ENCODE results near the gene WDR53. TPM values are rescaled to one million over a fixed set of nuclear protein-coding genes. Genes with fewer than 3 reads are reported as not detected.

WDR53 gene
- total and polyA plus RNA-seq, 9 of the 15 experiments (the other 6 are each of a cell fraction or from before 2014, with no cell fraction given) = 13.0 to 34.5 (median 20.9) TPM

- TF ChIP-seq, protein P1, sequence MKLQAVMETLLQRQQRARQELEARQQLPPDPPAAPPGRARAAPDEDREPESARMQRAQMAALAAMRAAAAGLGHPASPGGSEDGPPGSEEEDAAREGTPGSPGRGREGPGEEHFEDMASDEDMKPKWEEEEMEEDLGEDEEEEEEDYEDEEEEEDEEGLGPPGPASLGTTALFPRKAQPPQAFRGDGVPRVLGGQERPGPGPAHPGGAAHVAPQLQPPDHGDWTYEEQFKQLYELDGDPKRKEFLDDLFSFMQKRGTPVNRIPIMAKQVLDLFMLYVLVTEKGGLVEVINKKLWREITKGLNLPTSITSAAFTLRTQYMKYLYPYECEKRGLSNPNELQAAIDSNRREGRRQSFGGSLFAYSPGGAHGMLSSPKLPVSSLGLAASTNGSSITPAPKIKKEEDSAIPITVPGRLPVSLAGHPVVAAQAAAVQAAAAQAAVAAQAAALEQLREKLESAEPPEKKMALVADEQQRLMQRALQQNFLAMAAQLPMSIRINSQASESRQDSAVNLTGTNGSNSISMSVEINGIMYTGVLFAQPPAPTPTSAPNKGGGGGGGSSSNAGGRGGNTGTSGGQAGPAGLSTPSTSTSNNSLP (IDR thresholded peaks at IDR 0.05; ENCODE audit: borderline replicate concordance, low read depth, low read length) = 0 out of 2 replicates have a peak, but pooled peaks have one; percentile 34
- no peak for TF ChIP-seq GABPB2 (CRISPR knock-in tag; conservative IDR thresholded peaks at IDR 0.05)
- TF ChIP-seq ZBTB17 (CRISPR knock-in tag; IDR thresholded peaks at IDR 0.05) = no peak
- TF ChIP-seq TRIM28 (IDR thresholded peaks at IDR 0.05) = no peak
- TF ChIP-seq, protein P2, sequence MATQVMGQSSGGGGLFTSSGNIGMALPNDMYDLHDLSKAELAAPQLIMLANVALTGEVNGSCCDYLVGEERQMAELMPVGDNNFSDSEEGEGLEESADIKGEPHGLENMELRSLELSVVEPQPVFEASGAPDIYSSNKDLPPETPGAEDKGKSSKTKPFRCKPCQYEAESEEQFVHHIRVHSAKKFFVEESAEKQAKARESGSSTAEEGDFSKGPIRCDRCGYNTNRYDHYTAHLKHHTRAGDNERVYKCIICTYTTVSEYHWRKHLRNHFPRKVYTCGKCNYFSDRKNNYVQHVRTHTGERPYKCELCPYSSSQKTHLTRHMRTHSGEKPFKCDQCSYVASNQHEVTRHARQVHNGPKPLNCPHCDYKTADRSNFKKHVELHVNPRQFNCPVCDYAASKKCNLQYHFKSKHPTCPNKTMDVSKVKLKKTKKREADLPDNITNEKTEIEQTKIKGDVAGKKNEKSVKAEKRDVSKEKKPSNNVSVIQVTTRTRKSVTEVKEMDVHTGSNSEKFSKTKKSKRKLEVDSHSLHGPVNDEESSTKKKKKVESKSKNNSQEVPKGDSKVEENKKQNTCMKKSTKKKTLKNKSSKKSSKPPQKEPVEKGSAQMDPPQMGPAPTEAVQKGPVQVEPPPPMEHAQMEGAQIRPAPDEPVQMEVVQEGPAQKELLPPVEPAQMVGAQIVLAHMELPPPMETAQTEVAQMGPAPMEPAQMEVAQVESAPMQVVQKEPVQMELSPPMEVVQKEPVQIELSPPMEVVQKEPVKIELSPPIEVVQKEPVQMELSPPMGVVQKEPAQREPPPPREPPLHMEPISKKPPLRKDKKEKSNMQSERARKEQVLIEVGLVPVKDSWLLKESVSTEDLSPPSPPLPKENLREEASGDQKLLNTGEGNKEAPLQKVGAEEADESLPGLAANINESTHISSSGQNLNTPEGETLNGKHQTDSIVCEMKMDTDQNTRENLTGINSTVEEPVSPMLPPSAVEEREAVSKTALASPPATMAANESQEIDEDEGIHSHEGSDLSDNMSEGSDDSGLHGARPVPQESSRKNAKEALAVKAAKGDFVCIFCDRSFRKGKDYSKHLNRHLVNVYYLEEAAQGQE (IDR thresholded peaks at IDR 0.05; ENCODE audit: borderline replicate concordance) = no peak
- TF ChIP-seq, protein P2 (CRISPR knock-in tag; IDR thresholded peaks at IDR 0.05; ENCODE audit: low read depth) = no peak
- peak; percentile 56; the same call in 1 of the 2 replicates for TF ChIP-seq FOXA1 (IDR thresholded peaks at IDR 0.05; ENCODE audit: borderline replicate concordance)
- no peak for TF ChIP-seq ZEB2 (IDR thresholded peaks at IDR 0.05)
- TF ChIP-seq SAP30 (IDR thresholded peaks at IDR 0.05; ENCODE audit: borderline replicate concordance, insufficient read depth, low read depth, low read length, poor library complexity, severe bottlenecking) = no peak
- no peak for TF ChIP-seq ZKSCAN1 (IDR thresholded peaks at IDR 0.05; ENCODE audit: low read depth, low read length)
- TF ChIP-seq, protein P3, sequence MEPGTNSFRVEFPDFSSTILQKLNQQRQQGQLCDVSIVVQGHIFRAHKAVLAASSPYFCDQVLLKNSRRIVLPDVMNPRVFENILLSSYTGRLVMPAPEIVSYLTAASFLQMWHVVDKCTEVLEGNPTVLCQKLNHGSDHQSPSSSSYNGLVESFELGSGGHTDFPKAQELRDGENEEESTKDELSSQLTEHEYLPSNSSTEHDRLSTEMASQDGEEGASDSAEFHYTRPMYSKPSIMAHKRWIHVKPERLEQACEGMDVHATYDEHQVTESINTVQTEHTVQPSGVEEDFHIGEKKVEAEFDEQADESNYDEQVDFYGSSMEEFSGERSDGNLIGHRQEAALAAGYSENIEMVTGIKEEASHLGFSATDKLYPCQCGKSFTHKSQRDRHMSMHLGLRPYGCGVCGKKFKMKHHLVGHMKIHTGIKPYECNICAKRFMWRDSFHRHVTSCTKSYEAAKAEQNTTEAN (CRISPR knock-in tag; IDR thresholded peaks at IDR 0.05) = no peak
- no peak for TF ChIP-seq ZNF766 (CRISPR knock-in tag; conservative IDR thresholded peaks at IDR 0.05)
- no peak for TF ChIP-seq ZNF232 (CRISPR knock-in tag; IDR thresholded peaks at IDR 0.05)
- TF ChIP-seq MED1 (CRISPR knock-in tag; IDR thresholded peaks at IDR 0.05; ENCODE audit: borderline replicate concordance) = no peak
- TF ChIP-seq PHB (CRISPR knock-in tag; IDR thresholded peaks at IDR 0.05) = no peak
- TF ChIP-seq ARNT (IDR thresholded peaks at IDR 0.05) = 0 out of 4 replicates have a peak, but pooled peaks of 1 of the 2 experiments have one; percentile 33
- TF ChIP-seq ARID2 (IDR thresholded peaks at IDR 0.05) = no peak
- TF ChIP-seq ARID1B (IDR thresholded peaks at IDR 0.05) = peak; percentile 89
- no peak for TF ChIP-seq TGIF2 (CRISPR knock-in tag; IDR thresholded peaks at IDR 0.05)
Measured at GRCh38 chr3:196514913-196515621, 53.3 kb downstream of the WDR53 start, which contains the start of gene SMCO1 (continued).
